ENCODE measurements around the gene STARD13.

DNA sequence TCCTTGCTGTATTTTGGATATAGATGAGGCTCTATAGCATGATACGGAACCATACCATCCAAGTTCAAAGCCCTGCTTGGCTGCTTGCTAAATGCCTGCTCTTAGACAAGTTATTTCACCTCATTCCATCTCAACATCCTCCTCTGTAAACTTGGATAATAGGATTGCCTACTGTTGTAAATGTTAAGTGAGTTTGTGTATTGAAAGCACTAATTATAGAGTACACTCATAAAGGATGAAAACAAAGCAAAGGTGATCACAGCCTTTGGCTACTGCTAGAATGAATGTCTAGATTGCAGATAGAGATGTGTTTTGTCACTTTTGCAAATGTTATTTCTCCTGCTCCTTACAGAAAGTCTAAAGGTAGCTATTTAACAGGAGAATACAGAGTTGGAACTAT is 34.3 kb upstream of the STARD13 start:
- no peak for TF ChIP-seq POLR2A (IDR thresholded peaks at IDR 0.05)
- TF ChIP-seq POLR2AphosphoS5 (IDR thresholded peaks at IDR 0.05): no peak
- TF ChIP-seq, protein P1, sequence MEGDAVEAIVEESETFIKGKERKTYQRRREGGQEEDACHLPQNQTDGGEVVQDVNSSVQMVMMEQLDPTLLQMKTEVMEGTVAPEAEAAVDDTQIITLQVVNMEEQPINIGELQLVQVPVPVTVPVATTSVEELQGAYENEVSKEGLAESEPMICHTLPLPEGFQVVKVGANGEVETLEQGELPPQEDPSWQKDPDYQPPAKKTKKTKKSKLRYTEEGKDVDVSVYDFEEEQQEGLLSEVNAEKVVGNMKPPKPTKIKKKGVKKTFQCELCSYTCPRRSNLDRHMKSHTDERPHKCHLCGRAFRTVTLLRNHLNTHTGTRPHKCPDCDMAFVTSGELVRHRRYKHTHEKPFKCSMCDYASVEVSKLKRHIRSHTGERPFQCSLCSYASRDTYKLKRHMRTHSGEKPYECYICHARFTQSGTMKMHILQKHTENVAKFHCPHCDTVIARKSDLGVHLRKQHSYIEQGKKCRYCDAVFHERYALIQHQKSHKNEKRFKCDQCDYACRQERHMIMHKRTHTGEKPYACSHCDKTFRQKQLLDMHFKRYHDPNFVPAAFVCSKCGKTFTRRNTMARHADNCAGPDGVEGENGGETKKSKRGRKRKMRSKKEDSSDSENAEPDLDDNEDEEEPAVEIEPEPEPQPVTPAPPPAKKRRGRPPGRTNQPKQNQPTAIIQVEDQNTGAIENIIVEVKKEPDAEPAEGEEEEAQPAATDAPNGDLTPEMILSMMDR (IDR thresholded peaks at IDR 0.05): no peak
